Measurements from ENCODE around the gene PDCD1LG2. TPM values are rescaled to one million over a fixed set of nuclear protein-coding genes. Genes with fewer than 3 reads are reported as not detected.
"Not testable (repeated sequence)": the region's sequence is repeated elsewhere in the genome, so short reads cannot be mapped to it uniquely, and the experiment has no call there.

PDCD1LG2 gene
- total RNA-seq, 4 donors from 2014 or later: 2.5 to 4.2 (median 2.9) TPM

DNA sequence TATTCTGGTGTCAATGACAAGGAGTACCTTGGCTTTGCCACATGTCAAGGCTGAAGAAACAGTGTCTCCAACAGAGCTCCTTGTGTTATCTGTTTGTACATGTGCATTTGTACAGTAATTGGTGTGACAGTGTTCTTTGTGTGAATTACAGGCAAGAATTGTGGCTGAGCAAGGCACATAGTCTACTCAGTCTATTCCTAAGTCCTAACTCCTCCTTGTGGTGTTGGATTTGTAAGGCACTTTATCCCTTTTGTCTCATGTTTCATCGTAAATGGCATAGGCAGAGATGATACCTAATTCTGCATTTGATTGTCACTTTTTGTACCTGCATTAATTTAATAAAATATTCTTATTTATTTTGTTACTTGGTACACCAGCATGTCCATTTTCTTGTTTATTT lies 40.2 kb upstream of the PDCD1LG2 start:
- no peak for DNase-seq (ENCODE audit: extremely low spot score)
- 93% methylated on average over 1 of the region's 1 CpG for WGBS
- Histone ChIP-seq H3K27me3 (no peaks in the 10 kb centered on the region), H3K36me3 (peaks cover 0 to 36% (median 3%) of the 10 kb centered on the region in 4 donors), H3K27ac (replicated peaks in 1 of 4) (no peak overlapping the region), H3K4me3 (no peak overlapping the region), H3K4me1 (peaks cover 0 to 14% (median 10%) of the 10 kb centered on the region in 4 donors), H3K9me3 (no peaks in the 10 kb centered on the region)
- intact Hi-C loops (cut with DNase I): no loop called here
- TF ChIP-seq POLR2A (IDR thresholded peaks at IDR 0.05; ENCODE audit: low read depth) (no peak), POLR2AphosphoS5 (IDR thresholded peaks at IDR 0.05) (no peak), EP300 (IDR thresholded peaks at IDR 0.05) (no peak)
- TF ChIP-seq, protein P1, sequence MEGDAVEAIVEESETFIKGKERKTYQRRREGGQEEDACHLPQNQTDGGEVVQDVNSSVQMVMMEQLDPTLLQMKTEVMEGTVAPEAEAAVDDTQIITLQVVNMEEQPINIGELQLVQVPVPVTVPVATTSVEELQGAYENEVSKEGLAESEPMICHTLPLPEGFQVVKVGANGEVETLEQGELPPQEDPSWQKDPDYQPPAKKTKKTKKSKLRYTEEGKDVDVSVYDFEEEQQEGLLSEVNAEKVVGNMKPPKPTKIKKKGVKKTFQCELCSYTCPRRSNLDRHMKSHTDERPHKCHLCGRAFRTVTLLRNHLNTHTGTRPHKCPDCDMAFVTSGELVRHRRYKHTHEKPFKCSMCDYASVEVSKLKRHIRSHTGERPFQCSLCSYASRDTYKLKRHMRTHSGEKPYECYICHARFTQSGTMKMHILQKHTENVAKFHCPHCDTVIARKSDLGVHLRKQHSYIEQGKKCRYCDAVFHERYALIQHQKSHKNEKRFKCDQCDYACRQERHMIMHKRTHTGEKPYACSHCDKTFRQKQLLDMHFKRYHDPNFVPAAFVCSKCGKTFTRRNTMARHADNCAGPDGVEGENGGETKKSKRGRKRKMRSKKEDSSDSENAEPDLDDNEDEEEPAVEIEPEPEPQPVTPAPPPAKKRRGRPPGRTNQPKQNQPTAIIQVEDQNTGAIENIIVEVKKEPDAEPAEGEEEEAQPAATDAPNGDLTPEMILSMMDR (IDR thresholded peaks at IDR 0.05): no peak

DNA sequence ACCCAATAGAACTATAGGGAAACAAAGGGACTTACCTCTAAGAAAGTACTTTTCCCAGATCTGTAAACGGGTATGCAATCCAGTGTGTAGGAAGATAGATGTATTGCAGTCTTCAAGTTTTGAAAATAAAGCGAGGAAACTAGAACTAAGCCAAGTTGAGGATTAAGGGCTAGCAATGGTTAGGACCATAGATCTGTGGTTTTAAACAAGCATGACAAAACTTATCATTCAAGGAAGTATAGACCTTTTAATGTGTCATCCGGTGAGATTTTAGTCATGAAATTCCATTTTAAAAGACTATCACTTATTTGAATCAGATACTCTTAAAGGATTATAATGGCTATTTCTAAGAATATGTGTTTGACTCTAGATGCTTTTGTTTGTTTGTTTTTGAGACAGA lies 39.5 kb upstream of the PDCD1LG2 start:
- Histone ChIP-seq H3K9me3 (no peaks in the 10 kb centered on the region), H3K27me3 (no peaks in the 10 kb centered on the region), H3K4me3 (no peak overlapping the region), H3K4me1 (peaks cover 0 to 14% (median 10%) of the 10 kb centered on the region in 4 donors), H3K27ac (replicated peaks in 1 of 4) (no peak overlapping the region), H3K36me3 (peaks cover 0 to 29% (median 3%) of the 10 kb centered on the region in 4 donors)
- WGBS: 91% methylated on average over 3 of the region's 3 CpGs
- intact Hi-C loops (cut with DNase I): no loop called here
- no peak for DNase-seq (ENCODE audit: extremely low spot score)
- TF ChIP-seq POLR2AphosphoS5 (IDR thresholded peaks at IDR 0.05) (no peak), POLR2A (IDR thresholded peaks at IDR 0.05; ENCODE audit: low read depth) (no peak), EP300 (IDR thresholded peaks at IDR 0.05) (no peak)
- TF ChIP-seq, protein P1 (IDR thresholded peaks at IDR 0.05): no peak

DNA sequence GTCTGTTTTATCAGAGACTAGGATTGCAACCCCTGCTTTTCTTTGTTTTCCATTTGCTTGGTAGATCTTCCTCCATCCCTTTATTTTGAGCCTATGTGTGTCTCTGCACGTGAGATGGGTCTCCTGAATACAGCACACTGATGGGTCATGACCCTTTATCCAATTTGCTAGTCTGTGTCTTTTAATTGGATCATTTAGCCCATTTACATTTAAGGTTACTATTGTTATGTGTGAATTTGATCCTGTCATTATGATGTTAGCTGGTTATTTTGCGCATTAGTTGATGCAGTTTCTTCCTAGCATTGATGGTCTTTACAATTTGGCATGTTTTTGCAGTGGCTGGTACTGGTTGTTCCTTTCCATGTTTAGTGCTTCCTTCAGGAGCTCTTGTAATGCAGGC lies 34.7 kb upstream of the PDCD1LG2 start:
- H3K27me3 ChIP-seq; H3K4me1 ChIP-seq; H3K36me3 ChIP-seq; H3K4me3 ChIP-seq; H3K9me3 ChIP-seq; DNase-seq (ENCODE audit: extremely low spot score); H3K27ac ChIP-seq (replicated peaks in 1 of 4); intact Hi-C loops (cut with DNase I): not testable (repeated sequence)
- 93% methylated on average over 2 of the region's 2 CpGs for WGBS

DNA sequence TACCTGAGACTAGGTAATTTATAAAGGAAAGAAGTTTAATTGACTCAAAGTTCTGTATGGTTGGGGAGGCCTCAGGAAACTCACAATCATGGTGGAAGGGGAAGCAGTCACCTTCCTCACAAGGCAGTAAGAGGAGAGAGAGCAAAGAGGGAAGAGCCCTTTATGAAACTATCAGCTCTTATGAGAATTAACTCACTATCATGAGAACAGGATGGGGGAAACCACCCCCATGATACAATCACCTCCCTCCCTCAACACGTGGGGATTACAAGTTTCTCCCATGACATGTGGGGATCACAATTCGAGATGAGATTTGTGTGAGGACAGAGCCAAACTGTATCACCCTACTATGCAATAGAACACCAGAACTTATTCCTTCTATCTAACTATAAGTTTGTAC lies 32.1 kb upstream of the PDCD1LG2 start:
- Histone ChIP-seq H3K27ac (replicated peaks in 1 of 4) (no peak overlapping the region), H3K9me3 (no peaks in the 10 kb centered on the region), H3K36me3 (no peaks in the 10 kb centered on the region), H3K4me1 (no peaks in the 10 kb centered on the region), H3K27me3 (no peaks in the 10 kb centered on the region), H3K4me3 (no peak overlapping the region)
- WGBS: 68% methylated on average over 2 of the region's 2 CpGs
- intact Hi-C loops (cut with DNase I): no loop called here
- TF ChIP-seq EP300 (IDR thresholded peaks at IDR 0.05): no peak
- no peak for TF ChIP-seq POLR2A (IDR thresholded peaks at IDR 0.05; ENCODE audit: low read depth)
- TF ChIP-seq POLR2AphosphoS5 (IDR thresholded peaks at IDR 0.05): no peak
- TF ChIP-seq, protein P1 (IDR thresholded peaks at IDR 0.05): no peak
- no peak for DNase-seq (ENCODE audit: extremely low spot score)

DNA sequence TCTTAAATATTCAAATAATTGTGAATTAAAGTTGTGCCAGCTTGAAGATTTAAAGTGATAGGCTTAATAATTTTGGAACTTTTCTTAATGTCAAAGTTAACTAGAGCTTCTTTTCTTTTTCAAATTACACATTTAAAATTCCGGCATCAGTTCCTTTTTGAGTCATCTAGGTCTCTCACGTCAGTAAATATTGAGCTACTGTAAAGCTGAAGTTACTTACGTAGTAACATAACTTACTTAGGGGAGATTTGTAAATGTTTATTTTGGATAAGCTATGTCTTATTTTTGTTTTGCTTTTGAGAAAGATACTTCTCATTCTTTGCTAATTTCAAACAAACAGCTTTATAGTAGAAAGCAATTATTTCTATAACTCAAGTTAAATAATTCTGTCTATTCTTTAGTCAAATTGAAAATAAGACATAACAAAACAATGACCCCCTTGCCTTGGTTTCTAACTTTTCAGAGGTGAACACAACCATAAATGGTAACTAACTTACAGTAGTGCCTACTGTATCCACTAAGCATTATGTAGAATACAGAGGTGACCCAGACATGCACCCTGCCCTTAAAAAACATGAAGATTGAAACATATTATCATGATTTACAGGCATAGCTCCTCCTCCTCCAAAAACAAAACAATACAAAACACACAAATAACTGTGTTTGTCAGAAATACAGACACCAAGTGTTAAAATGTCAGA lies 30.2 kb upstream of the PDCD1LG2 start:
- no peaks in the 10 kb centered on the region for H3K9me3 ChIP-seq
- DNase-seq (ENCODE audit: extremely low spot score): no peak
- H3K36me3 ChIP-seq: no peaks in the 10 kb centered on the region
- no peaks in the 10 kb centered on the region for H3K27me3 ChIP-seq
- WGBS: 81% methylated on average over 3 of the region's 3 CpGs
- TF ChIP-seq POLR2A (IDR thresholded peaks at IDR 0.05; ENCODE audit: low read depth) (no peak), EP300 (IDR thresholded peaks at IDR 0.05) (no peak), POLR2AphosphoS5 (IDR thresholded peaks at IDR 0.05) (no peak)
- TF ChIP-seq, protein P1 (IDR thresholded peaks at IDR 0.05): no peak
- H3K4me1 ChIP-seq: no peaks in the 10 kb centered on the region
- no peak overlapping the region for H3K27ac ChIP-seq (replicated peaks in 1 of 4)
- intact Hi-C loops (cut with DNase I): no loop called here
- H3K4me3 ChIP-seq: no peak overlapping the region

Data from esophagus muscularis mucosa (tissue), 4 donors.